MM.1S (cell line): ENCODE measurements around the gene PLEKHD1.
A peak's percentile ranks its signal among the peaks of the same experiment; 100 is the strongest.

ENCODE experiments used
- DNase-seq: peaks from one replicate; pipeline ENCODE4 v3.0.0-alpha.2; 2015
- H2AFZ ChIP-seq: fragments of 300-600 bp; sonication (generic); 2 replicates; pipeline ENCODE4 v1.6.0; 2016; ENCODE audit warnings: antibody characterized with exemption, low read length
- H3F3A ChIP-seq: fragments of 300-600 bp; sonication (generic); 2 replicates; pipeline ENCODE4 v1.6.1; 2016; ENCODE audit warnings: mild to moderate bottlenecking, antibody characterized with exemption, low read length, moderate library complexity, mixed read lengths; ENCODE audit not compliant: insufficient read depth
- H3K27ac ChIP-seq: fragments of 300-600 bp; sonication (generic); 2 replicates; pipeline ENCODE4 v1.5.1; 2016; ENCODE audit warnings: mild to moderate bottlenecking, low read length
- H3K27me3 ChIP-seq: fragments of 300-600 bp; sonication (generic); replicated peaks from 2 replicates; pipeline ENCODE4 v1.6.0; 2016; ENCODE audit warnings: low read length; ENCODE audit not compliant: insufficient read depth
- H3K36me3 ChIP-seq: fragments of 300-600 bp; sonication (generic); replicated peaks from 2 replicates; pipeline ENCODE4 v1.6.1; 2016; ENCODE audit warnings: mild to moderate bottlenecking, low read length, mixed read lengths; ENCODE audit not compliant: insufficient read depth
- H3K4me1 ChIP-seq: fragments of 300-600 bp; sonication (generic); 2 replicates; pipeline ENCODE4 v1.6.1; 2016; ENCODE audit warnings: low read length, mixed read lengths
- H3K4me2 ChIP-seq: fragments of 300-600 bp; sonication (generic); 2 replicates; pipeline ENCODE4 v1.6.0; 2016; ENCODE audit warnings: low read depth, low read length
- H3K4me3 ChIP-seq: fragments of 300-600 bp; sonication (generic); 2 replicates; pipeline ENCODE4 v1.5.1; 2016; ENCODE audit warnings: low read length, mixed read lengths
- H3K79me2 ChIP-seq: fragments of 300-600 bp; sonication (generic); 2 replicates; pipeline ENCODE4 v1.6.1; 2016; ENCODE audit warnings: mixed run types, low read length, mixed read lengths
- H3K9ac ChIP-seq: fragments of 300-600 bp; sonication (generic); 2 replicates; pipeline ENCODE4 v1.6.1; 2016; ENCODE audit warnings: low read length, mixed read lengths
- H3K9me2 ChIP-seq: fragments of 300-600 bp; sonication (generic); replicated peaks from 2 replicates; pipeline ENCODE4 v1.6.1; 2016; ENCODE audit warnings: mild to moderate bottlenecking, low read length, mixed read lengths; ENCODE audit not compliant: insufficient read depth
- H3K9me3 ChIP-seq: fragments of 300-600 bp; sonication (generic); replicated peaks from 2 replicates; pipeline ENCODE4 v1.6.1; 2016; ENCODE audit warnings: mild to moderate bottlenecking, low read length, mixed read lengths; ENCODE audit not compliant: insufficient read depth
- H4K20me1 ChIP-seq: fragments of 300-600 bp; sonication (generic); 2 replicates; pipeline ENCODE4 v1.6.1; 2016; ENCODE audit warnings: mild to moderate bottlenecking, low read length, moderate library complexity, mixed read lengths; ENCODE audit not compliant: insufficient read depth
- CTCF ChIP-seq: fragments of 300-600 bp; sonication (generic); IDR thresholded peaks from 2 replicates; pipeline ENCODE4 v1.5.1; 2016; ENCODE audit warnings: antibody characterized with exemption, low read length, mixed read lengths
- EZH2 ChIP-seq: fragments of 300-600 bp; sonication (generic); optimal IDR thresholded peaks from 2 replicates; pipeline ENCODE3; 2017; ENCODE audit warnings: low read depth, mild to moderate bottlenecking, antibody characterized with exemption, low read length, mixed read lengths
- EZH2phosphoT487 ChIP-seq: fragments of 300-600 bp; sonication (generic); IDR thresholded peaks from 2 replicates; pipeline ENCODE4 v1.6.1; 2018; ENCODE audit warnings: antibody characterized with exemption, low read length

PLEKHD1 gene

GRCh38 chr14:69531135-69531534 lies 46.6 kb downstream of the PLEKHD1 start:
- H3K9me2 ChIP-seq = no peaks in the 10 kb centered on the region
- H3F3A ChIP-seq = no peaks in the 10 kb centered on the region
- no peaks in the 10 kb centered on the region for H3K27me3 ChIP-seq
- no peak overlapping the region for H3K4me2 ChIP-seq
- no peak overlapping the region for H2AFZ ChIP-seq
- no peaks in the 10 kb centered on the region for H3K79me2 ChIP-seq
- no peaks in the 10 kb centered on the region for H3K9me3 ChIP-seq
- TF ChIP-seq CTCF = no peak
- TF ChIP-seq EZH2phosphoT487 = no peak
- no peak for TF ChIP-seq EZH2
- H3K27ac ChIP-seq = no peak overlapping the region
- no peak overlapping the region for H3K4me3 ChIP-seq
- no peaks in the 10 kb centered on the region for H3K36me3 ChIP-seq
- no peak overlapping the region for H3K9ac ChIP-seq
- no peaks in the 10 kb centered on the region for H3K4me1 ChIP-seq
- no peaks in the 10 kb centered on the region for H4K20me1 ChIP-seq
- no peak for DNase-seq

GRCh38 chr14:69532561-69533340 lies 48.2 kb downstream of the PLEKHD1 start:
- H3K9me2 ChIP-seq = no peaks in the 10 kb centered on the region
- H3K9ac ChIP-seq = no peak overlapping the region
- no peaks in the 10 kb centered on the region for H3F3A ChIP-seq
- H3K9me3 ChIP-seq = no peaks in the 10 kb centered on the region
- H3K79me2 ChIP-seq = no peaks in the 10 kb centered on the region
- H2AFZ ChIP-seq = no peak overlapping the region
- no peak overlapping the region for H3K4me2 ChIP-seq
- H3K4me1 ChIP-seq = no peaks in the 10 kb centered on the region
- TF ChIP-seq CTCF (no peak), EZH2 (no peak), EZH2phosphoT487 (no peak)
- no peak overlapping the region for H3K27ac ChIP-seq
- no peaks in the 10 kb centered on the region for H3K27me3 ChIP-seq
- no peaks in the 10 kb centered on the region for H3K36me3 ChIP-seq
- no peak for DNase-seq
- H4K20me1 ChIP-seq = no peaks in the 10 kb centered on the region
- H3K4me3 ChIP-seq = no peak overlapping the region

- peak; percentile 41 for TF ChIP-seq CTCF
- no peak for TF ChIP-seq EZH2phosphoT487
- TF ChIP-seq EZH2 = no peak
- H3K4me1 ChIP-seq = no peaks in the 10 kb centered on the region
- no peak overlapping the region for H3K27ac ChIP-seq
- H3K9ac ChIP-seq = no peak overlapping the region
- DNase-seq = no peak
- H3K27me3 ChIP-seq = no peaks in the 10 kb centered on the region
- H3K9me3 ChIP-seq = no peaks in the 10 kb centered on the region
- no peaks in the 10 kb centered on the region for H4K20me1 ChIP-seq
- no peak overlapping the region for H3K4me2 ChIP-seq
- no peaks in the 10 kb centered on the region for H3F3A ChIP-seq
- no peak overlapping the region for H3K4me3 ChIP-seq
- H3K9me2 ChIP-seq = no peaks in the 10 kb centered on the region
- H3K36me3 ChIP-seq = no peaks in the 10 kb centered on the region
- H3K79me2 ChIP-seq = no peaks in the 10 kb centered on the region
- H2AFZ ChIP-seq = no peak overlapping the region
Measured at GRCh38 chr14:69535230-69535848, 50.8 kb downstream of the PLEKHD1 start.
